RKO (cell line): ENCODE results near the gene DENND4C.
"Not testable (repeated sequence)": the region's sequence is repeated elsewhere in the genome, so short reads cannot be mapped to it uniquely, and the experiment has no call there.

ENCODE experiments used
- DNase-seq: peaks from one replicate; pipeline ENCODE4 v3.0.0-alpha.2; 2016; ENCODE audit warnings: low spot score

The DENND4C gene

DNA sequence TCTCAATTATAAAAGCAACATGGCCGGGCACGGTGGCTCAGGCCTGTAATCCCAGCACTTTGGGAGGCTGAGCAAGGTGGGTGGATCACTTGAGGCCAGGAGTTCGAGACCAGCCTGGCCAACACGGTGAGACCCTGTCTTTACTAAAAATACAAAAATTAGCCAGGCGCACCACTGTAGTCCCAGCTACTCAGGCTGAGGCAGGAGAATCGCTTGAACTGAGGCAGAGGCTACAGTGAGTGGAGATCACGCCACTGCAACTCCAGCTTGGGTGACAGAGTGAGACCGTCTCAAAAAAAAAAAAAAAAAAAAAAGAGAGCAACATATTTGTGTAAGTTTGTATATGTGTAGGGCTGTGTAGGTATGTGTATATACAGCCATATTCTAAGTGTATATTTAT, 142.1 kb downstream of the DENND4C start:
- no peak for DNase-seq

DNA sequence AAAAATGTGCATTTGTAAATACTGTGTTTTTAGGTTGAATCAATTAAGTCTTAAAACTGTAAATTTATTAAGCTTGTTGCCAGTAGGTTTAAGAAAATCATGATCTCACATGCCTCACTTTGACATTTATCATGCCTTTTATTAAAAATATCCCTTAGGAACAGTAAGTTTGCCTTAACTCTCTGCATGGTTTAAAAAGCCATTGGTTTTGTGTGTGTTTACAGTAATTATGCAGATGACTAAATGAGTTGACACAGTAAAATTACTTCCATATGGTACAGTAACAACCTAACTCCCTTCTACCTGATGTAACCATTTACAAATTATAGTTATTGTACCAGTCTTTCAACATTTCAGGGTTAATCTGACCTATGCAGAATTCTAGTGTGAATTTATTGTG, 143.0 kb downstream of the DENND4C start:
- DNase-seq = peak; percentile 21

- DNase-seq = peak; percentile 66
Measured at GRCh38 chr9:19375538-19375937, 145.0 kb downstream of the DENND4C start.

- peak; percentile 15 for DNase-seq
Measured at GRCh38 chr9:19376931-19377330, 146.4 kb downstream of the DENND4C start.

- peak; percentile 29 for DNase-seq
Measured at GRCh38 chr9:19378164-19378563, 147.7 kb downstream of the DENND4C start.

GRCh38 chr9:19378647-19379046, 148.2 kb downstream of the DENND4C start:
- DNase-seq = peak; percentile 34

DNA sequence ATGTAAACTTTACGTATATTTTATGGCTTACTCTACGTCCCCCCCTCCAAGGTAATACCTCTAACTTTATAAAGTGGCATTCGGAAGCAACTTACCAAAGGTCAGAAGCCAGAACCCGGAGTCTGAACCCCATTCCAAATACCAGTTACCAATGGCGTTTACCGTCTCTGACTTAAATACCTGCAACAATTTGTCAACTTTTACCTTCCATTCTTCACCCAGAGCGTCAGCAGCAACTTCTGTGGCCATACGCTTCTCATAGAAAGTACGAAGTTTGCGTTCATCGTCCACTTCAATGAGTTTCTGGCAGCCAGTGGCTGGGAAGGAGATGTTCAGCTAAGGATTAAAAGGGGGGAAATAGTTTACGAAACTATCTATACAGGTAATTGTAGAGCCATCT, 148.8 kb downstream of the DENND4C start:
- DNase-seq = no peak

DNA sequence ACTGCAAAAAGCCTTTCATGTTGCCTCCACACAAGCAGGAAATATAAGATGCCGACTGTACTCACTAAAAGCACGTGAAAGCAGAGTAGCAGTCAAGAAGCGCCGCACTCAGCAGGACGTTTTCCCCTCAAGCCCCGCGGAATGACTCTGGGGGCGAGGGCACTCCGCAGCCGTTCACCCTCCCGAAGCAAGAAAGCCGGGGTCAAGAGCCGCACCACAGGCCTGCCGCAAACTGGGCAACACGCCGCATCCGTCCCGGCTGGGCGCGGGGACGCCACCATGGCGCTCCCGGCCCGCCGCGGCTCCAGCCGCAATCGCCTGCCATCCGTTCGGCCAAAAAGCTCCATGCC, 149.2 kb downstream of the DENND4C start:
- DNase-seq = peak; percentile 34

- DNase-seq = peak; percentile 43
Measured at GRCh38 chr9:19380826-19381075, 150.3 kb downstream of the DENND4C start.

GRCh38 chr9:19381656-19382055, 151.2 kb downstream of the DENND4C start:
- DNase-seq = peak; percentile 51

DNA sequence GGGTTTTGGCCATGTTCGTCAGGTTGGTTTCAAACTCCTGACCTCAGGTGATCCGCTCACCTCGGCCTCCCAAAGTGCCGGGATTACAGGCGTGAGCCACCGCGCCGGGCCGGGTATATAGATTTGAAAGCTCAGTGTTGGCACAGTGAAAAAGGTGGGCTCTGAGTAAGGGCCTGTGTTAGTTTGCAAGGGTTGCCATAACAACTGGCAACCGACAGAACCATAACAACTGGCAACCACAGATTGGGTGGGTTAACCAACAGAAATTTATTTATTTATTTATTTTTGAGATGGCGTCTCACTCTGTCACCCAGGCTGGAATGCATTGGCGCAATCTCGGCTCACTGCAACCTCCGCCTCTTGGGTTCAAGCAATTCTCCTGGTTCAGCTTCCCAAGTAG, 154.7 kb downstream of the DENND4C start:
- DNase-seq = not testable (repeated sequence)

DNA sequence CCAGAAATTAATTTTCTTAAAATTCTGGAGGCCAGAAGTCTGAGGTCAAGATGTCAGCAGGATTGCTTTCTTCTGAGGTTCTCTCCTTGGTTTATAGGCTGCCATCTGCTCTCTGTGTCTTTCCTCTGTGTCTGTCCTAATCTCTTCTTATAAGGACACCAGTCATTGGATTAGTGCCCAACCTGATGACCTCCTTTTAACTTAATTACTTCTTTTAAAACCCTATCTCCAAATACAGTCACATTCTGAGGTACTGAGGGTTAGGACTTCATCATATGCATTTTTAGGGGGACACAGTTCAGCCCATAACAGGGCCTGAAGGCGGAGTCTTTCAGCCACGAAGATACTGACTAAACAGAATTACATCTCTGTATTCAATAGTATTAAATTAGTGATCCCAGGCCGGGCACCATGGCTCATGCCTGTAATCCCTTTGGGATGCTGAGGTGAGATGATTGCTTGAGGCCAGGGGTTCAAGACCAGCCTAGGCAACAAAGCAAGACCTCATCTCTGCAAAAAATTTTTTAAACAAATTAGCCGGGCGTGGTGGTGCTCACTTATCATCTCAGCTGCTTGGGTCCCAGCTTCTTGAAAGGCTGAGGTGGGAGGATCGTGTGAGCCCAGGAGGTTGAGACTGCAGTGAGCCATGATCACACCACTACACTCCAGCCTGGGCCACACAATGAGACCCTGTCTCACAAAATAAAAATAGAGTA, 155.5 kb downstream of the DENND4C start:
- DNase-seq = no peak

- DNase-seq = no peak
Measured at GRCh38 chr9:19386502-19387044, 156.1 kb downstream of the DENND4C start.

- no peak for DNase-seq
Measured at GRCh38 chr9:19387317-19387716, 156.8 kb downstream of the DENND4C start.

DNA sequence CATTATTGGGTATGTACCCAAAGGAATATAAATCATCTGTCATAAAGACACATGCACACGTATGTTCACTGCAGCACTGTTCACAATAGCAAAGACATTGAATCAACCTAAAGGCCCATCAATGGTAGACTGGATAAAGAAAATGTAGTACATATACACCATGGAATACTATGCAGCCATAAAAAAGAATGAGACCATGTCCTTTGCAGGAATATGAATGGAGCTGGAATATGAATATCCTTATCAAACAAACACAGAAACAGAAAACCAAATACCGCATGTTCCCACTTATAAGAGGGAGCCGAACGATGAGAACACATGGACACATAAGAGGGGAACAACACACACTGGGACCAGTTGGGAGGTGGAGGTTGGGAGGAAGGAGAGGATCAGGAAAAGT, 159.0 kb downstream of the DENND4C start:
- not testable (repeated sequence) for DNase-seq

- no peak for DNase-seq
Measured at GRCh38 chr9:19397845-19398244, 167.4 kb downstream of the DENND4C start.

DNA sequence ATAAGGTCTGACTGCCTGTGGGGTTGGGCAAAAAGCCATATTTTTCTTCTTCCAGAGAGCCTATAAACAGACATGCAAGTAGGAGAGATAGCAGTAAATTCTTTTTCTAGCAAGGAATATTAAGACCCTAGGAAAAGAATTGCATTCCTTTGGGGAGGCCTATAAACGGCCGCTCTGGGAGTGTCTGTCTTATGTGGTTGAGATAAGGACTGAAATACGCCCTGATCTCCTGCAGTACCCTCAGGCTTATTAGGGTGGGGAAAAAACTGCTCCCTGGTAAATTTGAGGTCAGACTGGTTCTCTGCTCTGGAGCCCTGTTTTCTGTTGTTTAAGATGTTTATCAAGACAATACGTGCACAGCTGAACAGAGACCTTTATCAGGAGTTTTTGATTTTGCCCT, 172.7 kb downstream of the DENND4C start:
- not testable (repeated sequence) for DNase-seq

DNA sequence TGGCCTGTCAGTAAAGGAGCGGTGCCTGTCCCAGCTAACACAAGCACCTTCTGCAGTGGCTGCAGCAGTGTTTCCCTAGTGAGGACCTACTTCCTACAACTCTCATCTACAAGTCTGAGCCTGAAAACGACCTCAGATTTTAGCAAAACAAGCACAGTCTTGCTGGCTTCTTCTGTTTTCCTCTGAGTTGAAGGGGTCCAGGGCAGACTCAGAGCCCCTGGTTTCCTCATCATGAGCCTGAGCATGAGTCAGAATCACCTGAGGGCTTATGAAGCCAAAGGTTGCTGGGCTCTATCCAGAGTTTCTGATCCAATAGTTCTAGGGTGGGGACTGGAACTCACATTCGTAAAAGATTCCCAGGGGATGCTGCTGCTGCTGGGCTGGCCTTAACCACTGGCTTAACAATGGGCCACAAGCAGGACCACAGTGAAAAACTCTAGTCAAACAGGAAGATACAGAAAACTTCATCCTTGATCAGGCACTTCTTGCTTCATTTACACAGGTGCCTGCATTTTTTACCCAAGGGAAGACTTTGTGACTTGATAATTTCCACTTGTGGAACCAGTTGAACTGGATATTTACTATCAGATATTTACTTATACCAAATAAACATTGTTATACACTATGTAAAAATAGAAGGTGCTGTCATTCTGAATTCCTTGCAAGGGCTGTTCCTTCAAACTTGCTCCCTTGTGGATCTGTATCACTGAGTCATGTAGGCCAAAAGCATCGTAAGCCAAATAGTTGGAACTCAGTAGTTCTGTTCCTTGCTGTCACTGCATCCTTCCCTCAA, 174.0 kb downstream of the DENND4C start:
- DNase-seq = no peak

DNA sequence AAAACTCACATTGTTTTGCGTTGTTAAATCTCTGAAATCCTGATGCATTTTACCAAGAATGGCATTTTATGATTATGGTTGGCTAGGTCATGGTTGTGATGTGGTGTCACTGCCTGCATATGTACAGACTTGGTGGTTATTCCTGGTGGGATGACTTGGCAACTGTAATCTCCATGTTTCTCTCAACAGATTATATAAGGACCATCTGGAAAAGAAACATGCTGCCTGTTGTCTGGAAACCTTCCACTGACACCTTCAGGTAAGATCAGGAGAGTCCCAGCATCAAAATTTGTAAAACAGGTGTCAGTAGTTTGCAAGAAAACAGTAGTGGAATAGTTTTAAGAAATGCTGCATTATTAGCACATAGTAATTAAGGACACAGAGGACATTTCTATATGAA, 175.3 kb downstream of the DENND4C start:
- DNase-seq = no peak

GRCh38 chr9:19408316-19408692, 177.8 kb downstream of the DENND4C start:
- DNase-seq = no peak

GRCh38 chr9:19408693-19409400, 178.4 kb downstream of the DENND4C start, which contains the start of gene ACER2:
Gene ACER2, plus strand, starts transcription at chr9:19409009. Its CDS starts 76 bp downstream, at chr9:19409085.
- DNase-seq = peak; percentile 87

- peak; percentile 28 for DNase-seq
Measured at GRCh38 chr9:19409401-19410194, 179.1 kb downstream of the DENND4C start.
